GM19351 (cell line): ENCODE data around the gene CAMSAP1.

Experiments
- ATAC-seq: cut with Tn5 transposase; IDR thresholded peaks from one replicate; pipeline ENCODE4 v1.9.1; 2021; ENCODE audit warnings: mild to moderate bottlenecking, moderate library complexity; ENCODE audit not compliant: unreplicated experiment

Gene CAMSAP1

GRCh38 chr9:135764731-135765130 is 142.6 kb downstream of the CAMSAP1 start:
- ATAC-seq = no peak

- ATAC-seq = no peak
These were observed 143.5 kb downstream of the CAMSAP1 start for GRCh38 chr9:135763716-135764446.

- no peak for ATAC-seq
These were observed 144.4 kb downstream of the CAMSAP1 start for GRCh38 chr9:135762921-135763320.

DNA sequence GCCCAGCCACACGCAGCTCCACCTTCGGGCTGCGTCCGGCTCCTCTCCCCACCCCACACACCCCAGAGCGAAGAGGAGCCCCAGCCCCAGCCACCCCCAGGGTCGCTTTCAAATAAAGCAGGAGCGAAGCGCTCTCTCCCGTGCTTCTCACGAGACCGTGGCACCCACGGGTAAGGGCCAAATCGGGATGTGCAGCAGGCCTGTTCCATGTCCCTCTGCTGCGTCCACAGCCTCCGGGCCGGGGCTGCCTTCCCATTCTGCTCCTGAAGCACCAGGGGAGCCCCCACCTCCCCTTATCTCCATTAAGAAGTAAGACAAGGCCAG is 145.5 kb downstream of the CAMSAP1 start:
- ATAC-seq = no peak

GRCh38 chr9:135761150-135761844 is 146.0 kb downstream of the CAMSAP1 start:
- no peak for ATAC-seq

DNA sequence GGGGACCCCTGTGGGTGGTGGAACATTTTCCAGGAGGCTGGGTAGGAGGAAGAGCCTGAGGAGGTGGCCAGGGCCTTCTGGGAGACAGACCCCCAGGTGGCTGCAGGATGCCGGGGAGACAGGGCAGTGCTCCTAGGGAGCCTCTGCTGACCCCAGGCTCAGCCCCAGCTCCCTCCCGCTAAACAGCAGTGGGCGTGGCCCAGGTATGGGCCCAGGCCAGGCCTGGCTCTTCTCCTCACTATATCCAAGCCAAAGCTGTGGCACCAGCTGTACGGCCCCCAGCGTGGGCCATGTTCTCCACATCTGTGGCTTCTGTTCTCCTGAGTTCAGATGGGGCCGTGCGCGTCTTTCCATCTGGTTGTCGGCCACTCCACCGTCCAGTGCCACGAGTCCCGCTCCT is 146.9 kb downstream of the CAMSAP1 start:
- no peak for ATAC-seq

DNA sequence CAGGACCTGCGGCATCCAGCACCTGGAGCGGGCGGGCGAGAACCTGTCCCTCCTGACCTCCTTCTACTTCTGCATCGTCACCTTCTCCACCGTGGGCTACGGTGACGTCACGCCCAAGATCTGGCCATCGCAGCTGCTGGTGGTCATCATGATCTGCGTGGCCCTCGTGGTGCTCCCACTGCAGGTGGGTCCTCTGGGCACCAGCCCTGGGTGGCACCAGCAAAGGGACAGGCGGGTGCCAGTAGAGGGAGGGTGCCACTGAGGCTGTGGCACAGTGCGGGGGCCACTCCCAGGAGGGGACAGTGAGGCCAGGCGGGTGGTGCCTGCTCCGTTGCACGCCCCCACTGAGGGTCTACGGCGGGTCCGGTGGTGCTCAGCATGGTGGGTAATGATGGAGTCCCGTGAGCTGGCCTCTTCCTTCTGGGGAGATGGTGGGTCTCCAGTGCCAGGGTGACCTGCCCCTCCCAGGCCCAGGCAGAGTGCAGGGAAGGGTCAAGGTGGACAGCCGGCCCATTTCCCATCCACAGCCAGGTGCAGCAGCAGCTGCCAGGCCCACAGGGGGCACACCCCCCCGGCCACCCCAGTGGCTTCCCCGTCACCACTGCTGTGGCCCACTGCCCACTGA is 147.6 kb downstream of the CAMSAP1 start:
- no peak for ATAC-seq

DNA sequence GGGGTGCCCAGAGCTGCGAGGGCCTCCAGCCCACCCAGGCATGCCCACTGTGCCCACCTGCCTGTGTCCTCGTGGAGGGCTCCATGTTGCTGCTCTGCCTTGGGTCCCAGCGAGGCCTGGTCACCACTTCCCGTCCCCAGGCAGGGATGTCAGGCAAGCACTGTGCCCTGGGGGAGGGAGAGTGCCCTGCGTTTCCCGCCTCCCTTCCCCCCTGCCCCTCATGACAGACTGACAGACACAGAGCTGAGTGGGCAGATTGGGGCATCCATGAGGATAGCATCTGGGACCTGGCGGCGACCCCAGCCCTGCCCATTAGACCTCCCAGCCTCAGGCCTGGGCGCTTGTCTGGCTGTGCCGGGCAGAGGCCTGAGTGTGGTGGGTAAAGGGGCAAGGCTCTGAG is 148.5 kb downstream of the CAMSAP1 start:
- no peak for ATAC-seq
